Epithelial cell of proximal tubule (primary cell): Measurements from ENCODE around the gene SLC15A1. TPM values are rescaled to one million over a fixed set of nuclear protein-coding genes. Genes with fewer than 3 reads are reported as not detected.
"Not testable (repeated sequence)": the region's sequence is repeated elsewhere in the genome, so short reads cannot be mapped to it uniquely, and the experiment has no call there.

ENCODE experiments used
- DNase-seq: peaks from one replicate; pipeline ENCODE4 v3.0.0-alpha.2; 2011; ENCODE audit warnings: low read depth
- H3K4me3 ChIP-seq: 2 replicates; pipeline ENCODE4 v1.5.1; 2011; ENCODE audit warnings: low read depth, mild to moderate bottlenecking, low read length
- CTCF ChIP-seq: conservative IDR thresholded peaks from 2 replicates; pipeline ENCODE4 v1.5.1; 2012; ENCODE audit warnings: low read depth, mild to moderate bottlenecking, low read length
- total RNA-seq: library from RNA; depleted of rRNA; stranded (reverse); fragments of >200 nt; gene quantifications from 2 replicates; pipeline ENCODE4 v1.2.3, GENCODE V29; 2015

The SLC15A1 gene
- total RNA-seq, 1 donor from 2014 or later, result 4.6 TPM

- no peak for DNase-seq
- no peak for TF ChIP-seq CTCF
- no peak overlapping the region for H3K4me3 ChIP-seq
Measured at GRCh38 chr13:98648141-98648540, 104.3 kb downstream of the SLC15A1 start.

- no peak for DNase-seq
- H3K4me3 ChIP-seq, result no peak overlapping the region
- no peak for TF ChIP-seq CTCF
Measured at GRCh38 chr13:98647121-98647520, 105.4 kb downstream of the SLC15A1 start.

- no peak overlapping the region for H3K4me3 ChIP-seq
- TF ChIP-seq CTCF, result no peak
- DNase-seq, result no peak
Measured at GRCh38 chr13:98643479-98643878, 109.0 kb downstream of the SLC15A1 start.

GRCh38 chr13:98641075-98641474, 111.4 kb downstream of the SLC15A1 start:
- no peak for TF ChIP-seq CTCF
- no peak overlapping the region for H3K4me3 ChIP-seq
- no peak for DNase-seq

GRCh38 chr13:98639785-98640184, 112.7 kb downstream of the SLC15A1 start:
- not testable (repeated sequence) for DNase-seq, H3K4me3 ChIP-seq

- not testable (repeated sequence) for H3K4me3 ChIP-seq, DNase-seq
Measured at GRCh38 chr13:98638352-98638751, 114.1 kb downstream of the SLC15A1 start.

Other genes with a start within 250 kb of the SLC15A1 start
- 115 and 120 TPM in 2 replicates for gene STK24, start 175.6 kb downstream of the SLC15A1 start, total RNA-seq
- 37.6 and 72.4 TPM in 2 replicates for gene DOCK9, start 225.4 kb upstream of the SLC15A1 start, total RNA-seq